ENCODE measurements around the gene ASAP3.
A peak's percentile ranks its signal among the peaks of the same experiment; 100 is the strongest.

Gene ASAP3

GRCh38 chr1:23528250-23528978 is 44.4 kb upstream of the ASAP3 start:
- ATAC-seq (ENCODE audit: insufficient read depth, low read depth) = peak; percentile 76
- TF ChIP-seq EZH2 (IDR thresholded peaks at IDR 0.05; ENCODE audit: borderline replicate concordance, low read depth, low read length, severe bottlenecking) = no peak
- TF ChIP-seq, protein P1, sequence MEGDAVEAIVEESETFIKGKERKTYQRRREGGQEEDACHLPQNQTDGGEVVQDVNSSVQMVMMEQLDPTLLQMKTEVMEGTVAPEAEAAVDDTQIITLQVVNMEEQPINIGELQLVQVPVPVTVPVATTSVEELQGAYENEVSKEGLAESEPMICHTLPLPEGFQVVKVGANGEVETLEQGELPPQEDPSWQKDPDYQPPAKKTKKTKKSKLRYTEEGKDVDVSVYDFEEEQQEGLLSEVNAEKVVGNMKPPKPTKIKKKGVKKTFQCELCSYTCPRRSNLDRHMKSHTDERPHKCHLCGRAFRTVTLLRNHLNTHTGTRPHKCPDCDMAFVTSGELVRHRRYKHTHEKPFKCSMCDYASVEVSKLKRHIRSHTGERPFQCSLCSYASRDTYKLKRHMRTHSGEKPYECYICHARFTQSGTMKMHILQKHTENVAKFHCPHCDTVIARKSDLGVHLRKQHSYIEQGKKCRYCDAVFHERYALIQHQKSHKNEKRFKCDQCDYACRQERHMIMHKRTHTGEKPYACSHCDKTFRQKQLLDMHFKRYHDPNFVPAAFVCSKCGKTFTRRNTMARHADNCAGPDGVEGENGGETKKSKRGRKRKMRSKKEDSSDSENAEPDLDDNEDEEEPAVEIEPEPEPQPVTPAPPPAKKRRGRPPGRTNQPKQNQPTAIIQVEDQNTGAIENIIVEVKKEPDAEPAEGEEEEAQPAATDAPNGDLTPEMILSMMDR (IDR thresholded peaks at IDR 0.05; ENCODE audit: borderline replicate concordance, extremely low read depth, low read length, poor library complexity, severe bottlenecking) = no peak

GRCh38 chr1:23527900-23528249 is 43.9 kb upstream of the ASAP3 start:
- no peaks in the 10 kb centered on the region for H3K9me3 ChIP-seq (ENCODE audit: insufficient read depth, low read length, severe bottlenecking)
- peaks cover 59% of the 10 kb centered on the region for H4K20me1 ChIP-seq (ENCODE audit: insufficient read depth, low read length)
- H3K4me3 ChIP-seq (ENCODE audit: low read depth in 1 of 2, low read length in 2 of 2) = peak overlapping the region; percentile 4 to 80; a peak in 3 of 4 replicates
- peak overlapping the region; percentile 94 for H3K9ac ChIP-seq (ENCODE audit: low read depth, low read length)
- peak overlapping the region; percentile 93 for H3K27ac ChIP-seq (ENCODE audit: low read length)
- ATAC-seq (ENCODE audit: insufficient read depth, low read depth) (no peak), DNase-seq (no peak)
- peak overlapping the region; percentile 90 for H3K4me2 ChIP-seq (ENCODE audit: insufficient read depth, low read length)
- H3K36me3 ChIP-seq (ENCODE audit: insufficient read depth, low read length) = peaks cover 65% of the 10 kb centered on the region
- no peak overlapping the region for H2AFZ ChIP-seq (ENCODE audit: low read depth, low read length)
- TF ChIP-seq EZH2 (IDR thresholded peaks at IDR 0.05; ENCODE audit: borderline replicate concordance, low read depth, low read length, severe bottlenecking) = no peak
- TF ChIP-seq, protein P1 (IDR thresholded peaks at IDR 0.05; ENCODE audit: borderline replicate concordance, extremely low read depth, low read length, poor library complexity, severe bottlenecking) = peak; percentile 38
- peaks cover 69% of the 10 kb centered on the region for H3K4me1 ChIP-seq (ENCODE audit: insufficient read depth, low read length)
- H3K79me2 ChIP-seq (ENCODE audit: insufficient read depth, low read length) = peaks cover 84% of the 10 kb centered on the region
- H3K27me3 ChIP-seq (ENCODE audit: insufficient read depth, low read length, poor library complexity) = no peaks in the 10 kb centered on the region

More at GRCh38 chr1:23528250-23528978, 44.4 kb upstream of the ASAP3 start:
- H3K36me3 ChIP-seq (ENCODE audit: insufficient read depth, low read length) = peaks cover 60% of the 10 kb centered on the region
- H3K27me3 ChIP-seq (ENCODE audit: insufficient read depth, low read length, poor library complexity) = no peaks in the 10 kb centered on the region
- no peak overlapping the region for H2AFZ ChIP-seq (ENCODE audit: low read depth, low read length)
- H3K27ac ChIP-seq (ENCODE audit: low read length) = peak overlapping the region; percentile 93
- H3K4me2 ChIP-seq (ENCODE audit: insufficient read depth, low read length) = peak overlapping the region; percentile 90
- H3K9ac ChIP-seq (ENCODE audit: low read depth, low read length) = peak overlapping the region; percentile 94
- H3K9me3 ChIP-seq (ENCODE audit: insufficient read depth, low read length, severe bottlenecking) = no peaks in the 10 kb centered on the region
- H4K20me1 ChIP-seq (ENCODE audit: insufficient read depth, low read length) = peaks cover 55% of the 10 kb centered on the region
- DNase-seq = peak; percentile 90
- peaks cover 69% of the 10 kb centered on the region for H3K4me1 ChIP-seq (ENCODE audit: insufficient read depth, low read length)
- peak overlapping the region; percentile 78 to 80; a peak in 3 of 4 replicates for H3K4me3 ChIP-seq (ENCODE audit: low read depth in 1 of 2, low read length in 2 of 2)
- H3K79me2 ChIP-seq (ENCODE audit: insufficient read depth, low read length) = peaks cover 79% of the 10 kb centered on the region

DNA sequence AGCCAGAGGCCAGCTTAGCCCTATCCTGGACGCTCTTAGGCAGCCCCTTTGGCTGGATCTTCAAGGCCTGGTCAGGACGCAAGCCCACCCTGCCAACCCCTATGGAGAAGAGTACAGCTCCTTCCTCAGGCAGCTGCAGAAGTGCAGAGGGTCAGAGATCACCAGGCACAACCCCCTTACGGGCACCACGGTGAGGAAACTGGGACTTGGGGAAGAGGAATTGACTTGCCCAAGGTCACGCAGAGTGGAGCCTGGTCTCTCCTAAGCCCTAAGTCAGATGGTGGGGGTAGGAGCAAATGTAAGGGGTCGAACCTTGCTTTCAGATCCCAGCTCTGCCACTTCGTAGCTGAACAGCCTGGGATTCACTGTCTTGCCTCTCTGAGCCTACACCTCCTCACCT is 43.4 kb upstream of the ASAP3 start:
- Histone ChIP-seq H3K4me2 (ENCODE audit: insufficient read depth, low read length) (peak overlapping the region; percentile 90), H3K79me2 (ENCODE audit: insufficient read depth, low read length) (peaks cover 89% of the 10 kb centered on the region), H3K36me3 (ENCODE audit: insufficient read depth, low read length) (peaks cover 70% of the 10 kb centered on the region), H4K20me1 (ENCODE audit: insufficient read depth, low read length) (peaks cover 65% of the 10 kb centered on the region), H3K4me1 (ENCODE audit: insufficient read depth, low read length) (peaks cover 68% of the 10 kb centered on the region), H3K9me3 (ENCODE audit: insufficient read depth, low read length, severe bottlenecking) (no peaks in the 10 kb centered on the region), H3K27ac (ENCODE audit: low read length) (peak overlapping the region; percentile 93), H3K4me3 (ENCODE audit: low read depth in 1 of 2, low read length in 2 of 2) (peak overlapping the region in 1 of 2 experiments; percentile 80; a peak in 2 of 4 replicates), H2AFZ (ENCODE audit: low read depth, low read length) (no peak overlapping the region), H3K9ac (ENCODE audit: low read depth, low read length) (peak overlapping the region; percentile 94), H3K27me3 (ENCODE audit: insufficient read depth, low read length, poor library complexity) (no peaks in the 10 kb centered on the region)
- TF ChIP-seq, protein P1 (IDR thresholded peaks at IDR 0.05; ENCODE audit: borderline replicate concordance, extremely low read depth, low read length, poor library complexity, severe bottlenecking) = no peak
- TF ChIP-seq EZH2 (IDR thresholded peaks at IDR 0.05; ENCODE audit: borderline replicate concordance, low read depth, low read length, severe bottlenecking) = no peak
- DNase-seq (no peak), ATAC-seq (ENCODE audit: insufficient read depth, low read depth) (no peak)
